WTC11 (cell line): ENCODE measurements around the gene OPRL1.

Experiments used
- CREM ChIP-seq: sonication (generic); formaldehyde crosslinking; IDR thresholded peaks from 2 replicates; pipeline ENCODE4 v1.8.1; 2022; ENCODE audit warnings: mild to moderate bottlenecking, missing genetic modification reagents, moderate library complexity
- TF ChIP-seq, protein P1 (sequence below): sonication (generic); formaldehyde crosslinking; conservative IDR thresholded peaks from 2 replicates; pipeline ENCODE4 v1.8.1; 2022; ENCODE audit warnings: mild to moderate bottlenecking, missing genetic modification reagents
- TF ChIP-seq, protein P2 (sequence below): fragments of 200-600 bp; IDR thresholded peaks from 2 replicates; pipeline ENCODE4 v1.8.0; 2022; ENCODE audit warnings: antibody characterized with exemption
- TF ChIP-seq, protein P3 (sequence below): fragments of 250-450 bp; sonication (Bioruptor Pico); IDR thresholded peaks from 2 replicates; pipeline ENCODE4 v1.9.0; 2021; ENCODE audit warnings: mild to moderate bottlenecking

DNA sequence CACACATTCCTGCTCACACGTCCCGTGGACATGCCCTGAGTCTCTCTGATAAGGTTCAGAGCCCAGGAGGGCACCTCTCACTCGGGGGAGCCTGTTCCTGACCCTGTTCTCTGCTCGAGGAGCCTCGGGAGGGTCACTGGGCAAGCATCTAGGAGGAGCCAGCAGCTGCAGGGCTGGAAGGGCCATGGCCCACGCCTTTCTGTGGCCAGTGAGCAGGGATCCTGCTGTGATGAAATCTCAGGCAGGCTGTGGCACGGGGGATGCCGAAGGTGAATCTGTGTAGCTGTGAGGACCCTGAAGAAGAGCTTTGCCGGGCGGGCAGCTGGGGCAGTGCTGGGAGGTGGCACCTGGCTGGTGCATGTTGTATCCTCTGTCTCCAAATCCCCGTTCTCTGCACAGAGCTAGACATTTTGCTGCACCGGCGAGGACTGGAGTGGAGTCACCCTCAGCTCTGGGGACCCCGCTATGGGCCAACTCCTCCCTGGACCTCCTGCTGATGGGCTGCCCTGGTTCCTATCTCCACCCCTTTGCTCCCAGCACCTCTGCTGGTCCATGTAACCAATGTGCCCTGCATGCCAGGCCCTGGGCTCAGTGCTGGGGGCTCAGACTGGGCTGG, 34.6 kb downstream of the OPRL1 start:
- TF ChIP-seq, protein P1, sequence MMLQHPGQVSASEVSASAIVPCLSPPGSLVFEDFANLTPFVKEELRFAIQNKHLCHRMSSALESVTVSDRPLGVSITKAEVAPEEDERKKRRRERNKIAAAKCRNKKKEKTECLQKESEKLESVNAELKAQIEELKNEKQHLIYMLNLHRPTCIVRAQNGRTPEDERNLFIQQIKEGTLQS: no peak
- TF ChIP-seq, protein P2, sequence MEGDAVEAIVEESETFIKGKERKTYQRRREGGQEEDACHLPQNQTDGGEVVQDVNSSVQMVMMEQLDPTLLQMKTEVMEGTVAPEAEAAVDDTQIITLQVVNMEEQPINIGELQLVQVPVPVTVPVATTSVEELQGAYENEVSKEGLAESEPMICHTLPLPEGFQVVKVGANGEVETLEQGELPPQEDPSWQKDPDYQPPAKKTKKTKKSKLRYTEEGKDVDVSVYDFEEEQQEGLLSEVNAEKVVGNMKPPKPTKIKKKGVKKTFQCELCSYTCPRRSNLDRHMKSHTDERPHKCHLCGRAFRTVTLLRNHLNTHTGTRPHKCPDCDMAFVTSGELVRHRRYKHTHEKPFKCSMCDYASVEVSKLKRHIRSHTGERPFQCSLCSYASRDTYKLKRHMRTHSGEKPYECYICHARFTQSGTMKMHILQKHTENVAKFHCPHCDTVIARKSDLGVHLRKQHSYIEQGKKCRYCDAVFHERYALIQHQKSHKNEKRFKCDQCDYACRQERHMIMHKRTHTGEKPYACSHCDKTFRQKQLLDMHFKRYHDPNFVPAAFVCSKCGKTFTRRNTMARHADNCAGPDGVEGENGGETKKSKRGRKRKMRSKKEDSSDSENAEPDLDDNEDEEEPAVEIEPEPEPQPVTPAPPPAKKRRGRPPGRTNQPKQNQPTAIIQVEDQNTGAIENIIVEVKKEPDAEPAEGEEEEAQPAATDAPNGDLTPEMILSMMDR: no peak
- TF ChIP-seq CREM (CRISPR knock-in tag): no peak
- TF ChIP-seq, protein P3, sequence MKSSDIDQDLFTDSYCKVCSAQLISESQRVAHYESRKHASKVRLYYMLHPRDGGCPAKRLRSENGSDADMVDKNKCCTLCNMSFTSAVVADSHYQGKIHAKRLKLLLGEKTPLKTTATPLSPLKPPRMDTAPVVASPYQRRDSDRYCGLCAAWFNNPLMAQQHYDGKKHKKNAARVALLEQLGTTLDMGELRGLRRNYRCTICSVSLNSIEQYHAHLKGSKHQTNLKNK (CRISPR knock-in tag): no peak
